HG02763 (cell line): Measurements from ENCODE around the gene PPRC1.

Source experiments
- ATAC-seq: cut with Tn5 transposase; IDR thresholded peaks from one replicate; pipeline ENCODE4 v1.9.1; 2021; ENCODE audit warnings: mild to moderate bottlenecking, moderate library complexity; ENCODE audit not compliant: unreplicated experiment

PPRC1 gene

DNA sequence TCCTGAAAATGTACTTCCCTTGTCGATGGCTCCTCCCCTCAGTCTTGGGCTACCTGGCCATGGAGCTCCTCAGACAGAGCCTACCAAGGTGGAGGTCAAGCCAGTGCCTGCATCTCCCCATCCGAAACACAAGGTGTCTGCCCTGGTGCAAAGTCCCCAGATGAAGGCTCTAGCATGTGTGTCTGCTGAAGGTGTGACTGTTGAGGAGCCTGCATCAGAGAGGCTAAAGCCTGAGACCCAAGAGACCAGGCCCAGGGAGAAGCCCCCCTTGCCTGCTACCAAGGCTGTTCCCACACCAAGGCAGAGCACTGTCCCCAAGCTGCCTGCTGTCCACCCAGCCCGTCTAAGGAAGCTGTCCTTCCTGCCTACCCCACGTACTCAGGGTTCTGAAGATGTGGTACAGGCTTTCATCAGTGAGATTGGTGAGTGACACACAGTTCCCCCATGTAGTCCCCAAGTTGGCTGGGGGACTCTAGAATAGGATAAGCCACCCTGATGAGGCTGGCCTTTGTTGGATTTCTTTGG lies 8.8 kb downstream of the PPRC1 start:
- no peak for ATAC-seq

DNA sequence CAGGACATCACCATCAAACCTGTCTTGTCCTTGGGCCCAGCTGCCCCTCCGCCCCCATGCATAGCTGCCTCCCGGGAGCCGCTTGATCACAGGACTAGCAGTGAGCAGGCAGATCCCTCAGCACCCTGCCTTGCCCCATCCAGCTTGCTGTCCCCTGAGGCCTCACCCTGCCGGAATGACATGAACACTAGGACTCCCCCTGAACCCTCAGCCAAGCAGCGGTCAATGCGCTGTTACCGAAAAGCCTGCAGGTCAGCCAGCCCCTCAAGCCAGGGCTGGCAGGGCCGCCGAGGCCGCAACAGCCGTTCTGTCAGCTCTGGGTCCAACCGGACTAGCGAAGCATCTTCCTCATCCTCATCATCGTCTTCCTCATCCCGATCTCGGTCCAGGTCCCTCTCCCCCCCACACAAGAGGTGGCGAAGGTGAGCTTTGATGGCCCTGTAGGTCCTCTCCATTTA lies 14.2 kb downstream of the PPRC1 start:
- ATAC-seq: no peak

DNA sequence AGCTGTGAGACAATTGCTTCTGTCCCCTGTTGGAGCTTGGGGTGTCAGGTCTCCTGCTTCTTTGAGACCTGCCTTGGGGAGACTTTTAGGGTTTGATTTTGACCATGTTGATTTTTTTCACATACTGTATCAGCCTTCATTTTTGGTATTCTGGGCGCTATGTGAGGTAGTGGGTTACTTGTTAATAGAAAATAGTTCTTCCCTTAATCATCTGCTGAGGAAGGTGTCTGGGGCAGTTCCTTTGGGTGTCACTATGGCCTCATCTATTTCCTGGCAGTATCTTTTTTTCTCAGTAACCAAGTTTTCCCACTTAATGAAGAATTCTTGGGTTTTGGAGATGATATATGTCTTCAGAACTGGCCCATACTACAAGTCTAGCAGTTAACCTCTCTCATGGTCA lies 14.7 kb downstream of the PPRC1 start:
- no peak for ATAC-seq

DNA sequence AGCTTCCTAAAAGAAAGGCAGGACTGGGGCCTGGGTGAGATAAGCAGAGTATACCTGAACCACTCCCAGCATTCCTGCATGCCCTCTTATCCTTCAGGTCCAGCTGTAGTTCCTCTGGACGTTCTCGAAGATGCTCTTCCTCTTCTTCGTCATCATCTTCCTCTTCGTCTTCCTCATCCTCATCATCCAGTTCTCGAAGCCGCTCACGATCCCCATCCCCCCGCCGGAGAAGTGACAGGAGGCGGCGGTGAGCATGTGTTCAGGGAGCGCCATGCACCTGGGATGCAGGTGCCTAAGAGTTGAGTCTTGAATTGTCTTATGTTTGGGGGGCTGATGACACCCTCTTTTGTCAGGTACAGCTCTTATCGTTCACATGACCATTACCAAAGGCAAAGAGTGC lies 15.4 kb downstream of the PPRC1 start:
- no peak for ATAC-seq

DNA sequence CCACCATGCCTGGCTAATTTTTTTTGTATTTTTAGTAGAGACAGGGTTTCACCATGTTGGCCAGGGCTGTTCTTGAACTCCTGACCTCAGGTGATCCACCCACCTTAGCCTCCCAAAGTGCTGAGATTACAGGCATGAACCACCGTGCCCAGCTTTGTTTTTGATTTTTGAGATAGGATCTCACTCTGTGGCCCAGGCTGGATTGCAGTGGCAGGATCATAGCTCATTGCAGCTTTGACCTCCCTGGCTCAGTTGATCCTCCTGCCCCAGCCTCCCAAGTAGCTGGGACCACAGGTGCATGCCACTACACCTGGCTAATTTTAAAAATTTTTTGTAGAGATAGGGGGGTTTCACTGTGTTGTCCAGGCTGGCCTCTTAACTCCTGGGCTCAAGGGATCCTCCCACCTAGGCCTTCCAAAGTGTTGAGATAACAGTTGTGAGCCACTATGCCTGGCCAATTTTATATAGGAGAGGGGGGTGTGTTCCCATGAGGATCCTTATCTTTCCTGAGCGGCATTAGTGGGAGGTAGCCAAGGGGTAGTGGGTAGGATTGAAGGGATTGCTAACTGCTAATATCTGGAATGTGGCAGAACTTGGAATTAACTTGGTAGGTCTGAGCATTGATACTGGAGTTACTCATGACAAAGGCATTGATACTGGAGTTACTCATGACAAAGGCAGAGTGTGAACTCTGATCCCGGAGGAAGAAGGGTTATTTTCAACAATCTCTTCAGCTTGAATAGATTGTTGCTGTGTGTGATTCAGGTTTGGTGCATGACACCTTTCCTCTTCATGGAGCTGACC lies 18.3 kb downstream of the PPRC1 start:
- ATAC-seq: no peak

DNA sequence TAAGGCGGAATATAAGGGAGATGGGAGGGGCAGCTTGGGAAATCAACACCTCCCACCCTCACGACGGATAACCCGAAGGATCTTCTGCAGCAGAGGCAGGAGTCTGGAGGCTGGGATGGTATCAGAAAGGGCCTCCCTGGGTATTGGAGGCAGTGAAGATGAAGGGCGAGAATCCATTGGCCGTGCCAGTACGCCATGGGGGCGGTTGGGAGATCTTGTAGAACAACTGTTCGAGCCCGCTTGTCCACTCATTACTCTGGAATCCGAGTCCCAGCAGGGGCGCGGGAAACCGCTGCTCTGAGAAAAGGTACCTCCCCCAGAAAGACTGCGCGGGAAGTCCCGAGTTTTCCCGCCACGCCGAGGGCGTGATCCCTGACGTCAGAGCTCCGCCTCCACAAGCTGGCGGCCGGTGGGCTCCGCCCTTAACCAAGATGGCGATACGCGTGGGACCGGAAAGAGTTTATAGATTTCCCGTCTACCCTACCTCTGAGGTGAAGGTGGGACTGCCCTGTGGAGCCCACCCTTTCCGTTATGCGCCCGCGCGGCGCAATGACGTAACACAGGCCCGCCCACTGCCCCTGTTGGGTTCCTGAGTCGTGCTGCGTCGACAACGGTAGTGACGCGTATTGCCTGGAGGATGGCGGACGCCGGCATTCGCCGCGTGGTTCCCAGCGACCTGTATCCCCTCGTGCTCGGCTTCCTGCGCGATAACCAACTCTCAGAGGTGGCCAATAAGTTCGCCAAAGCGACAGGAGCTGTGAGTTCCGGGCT lies 19.1 kb downstream of the PPRC1 start, which contains the start of gene NOLC1:
NOLC1 (plus strand) TSS at position 616 of the 771 bp plus-strand sequence; CDS start at position 638, 22 bp downstream.
- peak; percentile 88 for ATAC-seq

DNA sequence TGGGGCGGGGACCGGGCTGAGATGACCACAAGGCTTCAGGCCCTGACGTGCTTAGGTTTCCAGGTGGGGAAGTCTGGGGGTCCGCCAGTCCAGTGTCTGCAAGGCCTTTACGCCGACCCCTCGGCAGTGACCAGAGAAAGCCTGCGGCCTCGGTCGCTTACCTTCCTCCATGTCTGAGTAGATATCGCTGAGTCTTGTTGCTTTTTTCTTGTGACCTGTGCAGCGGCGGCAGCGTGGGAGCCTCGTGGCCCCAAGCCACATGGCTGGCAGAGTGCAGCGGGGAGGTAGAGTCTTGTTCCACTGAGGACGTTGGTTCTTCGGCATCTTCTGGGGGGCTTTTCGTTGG lies 19.7 kb downstream of the PPRC1 start:
- ATAC-seq: peak; percentile 15

DNA sequence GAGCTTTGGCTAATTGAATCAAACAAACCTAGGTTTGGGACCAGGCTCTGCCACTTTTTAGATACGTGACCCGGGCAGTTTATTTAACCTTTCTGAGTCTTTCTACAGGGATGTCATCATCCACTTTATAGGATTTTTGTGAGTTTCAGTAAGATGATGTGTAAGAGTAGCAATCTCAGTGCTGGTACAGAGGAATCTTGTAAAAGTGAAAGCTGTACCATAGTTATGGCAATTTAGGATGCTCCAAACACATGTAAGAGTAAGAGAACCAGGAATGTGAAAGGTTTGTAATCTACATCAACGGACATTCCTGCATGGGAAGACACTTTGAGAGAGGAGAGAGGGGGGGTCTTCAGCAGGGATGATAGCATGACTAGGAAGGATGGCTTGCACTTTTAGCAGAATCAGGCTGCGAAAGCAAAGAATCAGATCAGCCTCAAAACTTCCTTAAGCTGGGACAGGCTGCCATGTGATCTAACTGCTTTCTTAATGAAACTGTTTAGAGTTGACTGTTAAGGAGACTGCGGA lies 20.3 kb downstream of the PPRC1 start:
- no peak for ATAC-seq

DNA sequence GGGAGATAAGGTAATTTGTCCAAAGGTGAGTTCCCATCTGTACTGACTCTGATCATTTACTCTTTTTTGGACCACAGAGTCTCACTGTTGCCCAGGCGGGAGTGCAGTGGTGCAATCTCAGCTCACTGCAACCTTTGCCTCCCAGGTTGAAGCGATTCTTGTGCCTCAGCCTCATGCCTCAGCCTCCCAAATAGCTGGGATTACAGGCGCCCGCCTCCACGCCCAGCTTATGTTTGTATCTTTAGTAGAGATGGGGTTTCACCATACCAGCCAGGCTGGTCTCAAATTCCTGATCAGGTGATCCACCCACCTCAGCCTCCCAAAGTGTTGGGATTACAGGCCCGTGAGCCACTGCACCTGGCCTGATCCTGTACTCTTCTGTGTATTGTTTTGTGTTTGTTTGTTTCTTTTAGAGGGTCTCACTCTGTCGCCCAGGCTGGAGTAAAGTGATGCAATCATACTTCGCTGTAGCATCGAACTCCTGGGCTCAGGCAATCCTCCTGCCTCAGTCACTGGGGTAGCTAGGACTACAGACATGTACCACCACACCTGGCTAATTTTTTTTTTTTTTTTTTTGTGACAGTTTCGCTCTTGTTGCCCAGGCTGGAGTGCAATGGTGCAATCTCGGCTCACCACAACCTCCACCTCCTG lies 21.8 kb downstream of the PPRC1 start:
- no peak for ATAC-seq

DNA sequence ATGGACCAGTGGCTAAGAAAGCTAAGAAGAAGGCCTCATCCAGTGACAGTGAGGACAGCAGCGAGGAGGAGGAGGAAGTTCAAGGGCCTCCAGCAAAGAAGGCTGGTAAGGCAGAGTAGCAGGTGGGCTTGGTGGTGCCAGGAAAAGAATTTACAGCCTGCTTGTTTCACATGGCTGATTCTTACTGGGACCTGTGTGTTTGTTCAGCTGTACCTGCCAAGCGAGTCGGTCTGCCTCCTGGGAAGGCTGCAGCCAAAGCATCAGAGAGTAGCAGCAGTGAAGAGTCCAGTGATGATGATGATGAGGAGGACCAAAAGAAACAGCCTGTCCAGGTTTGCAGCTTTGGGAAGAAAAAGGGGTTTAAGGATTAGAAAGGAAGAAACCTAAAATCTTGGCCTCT lies 24.4 kb downstream of the PPRC1 start:
- ATAC-seq: no peak

DNA sequence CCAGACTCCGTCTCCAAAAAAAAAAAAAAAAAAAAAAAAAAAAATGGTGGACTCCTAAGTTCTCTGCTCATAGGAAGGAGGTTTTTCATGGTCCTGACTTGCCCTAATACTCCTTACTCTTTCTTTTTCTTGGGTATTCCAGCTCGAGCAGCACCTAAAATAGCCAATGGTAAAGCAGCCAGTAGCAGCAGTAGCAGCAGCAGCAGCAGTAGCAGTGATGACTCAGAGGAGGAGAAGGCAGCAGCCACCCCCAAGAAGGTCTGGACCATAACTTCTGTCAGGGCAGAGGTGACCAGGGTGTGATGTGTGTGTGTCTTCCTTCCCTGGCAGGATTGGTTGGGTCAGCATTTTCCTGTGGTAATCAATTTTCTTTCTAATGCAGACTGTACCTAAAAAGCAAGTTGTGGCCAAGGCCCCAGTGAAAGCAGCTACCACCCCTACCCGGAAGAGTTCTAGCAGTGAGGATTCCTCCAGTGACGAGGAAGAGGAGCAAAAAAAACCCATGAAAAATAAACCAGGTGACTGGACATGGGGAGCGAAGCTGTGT lies 26.3 kb downstream of the PPRC1 start:
- ATAC-seq: no peak

DNA sequence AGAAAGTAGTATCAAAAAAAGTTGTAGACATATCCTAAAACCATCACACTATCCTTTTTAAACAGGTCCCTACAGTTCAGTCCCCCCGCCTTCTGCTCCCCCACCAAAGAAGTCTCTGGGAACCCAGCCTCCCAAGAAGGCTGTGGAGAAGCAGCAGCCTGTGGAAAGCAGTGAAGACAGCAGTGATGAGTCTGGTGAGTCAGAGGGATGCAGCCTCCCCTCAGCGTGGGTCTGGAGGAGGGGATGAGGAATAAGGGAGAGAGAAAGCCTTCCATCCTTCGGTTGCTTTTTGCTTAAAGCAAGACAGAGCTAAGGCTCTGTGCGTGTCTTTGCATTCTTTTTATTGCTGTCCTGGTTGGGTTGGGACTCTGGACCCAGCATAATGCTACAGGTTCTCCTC lies 27.0 kb downstream of the PPRC1 start:
- no peak for ATAC-seq

DNA sequence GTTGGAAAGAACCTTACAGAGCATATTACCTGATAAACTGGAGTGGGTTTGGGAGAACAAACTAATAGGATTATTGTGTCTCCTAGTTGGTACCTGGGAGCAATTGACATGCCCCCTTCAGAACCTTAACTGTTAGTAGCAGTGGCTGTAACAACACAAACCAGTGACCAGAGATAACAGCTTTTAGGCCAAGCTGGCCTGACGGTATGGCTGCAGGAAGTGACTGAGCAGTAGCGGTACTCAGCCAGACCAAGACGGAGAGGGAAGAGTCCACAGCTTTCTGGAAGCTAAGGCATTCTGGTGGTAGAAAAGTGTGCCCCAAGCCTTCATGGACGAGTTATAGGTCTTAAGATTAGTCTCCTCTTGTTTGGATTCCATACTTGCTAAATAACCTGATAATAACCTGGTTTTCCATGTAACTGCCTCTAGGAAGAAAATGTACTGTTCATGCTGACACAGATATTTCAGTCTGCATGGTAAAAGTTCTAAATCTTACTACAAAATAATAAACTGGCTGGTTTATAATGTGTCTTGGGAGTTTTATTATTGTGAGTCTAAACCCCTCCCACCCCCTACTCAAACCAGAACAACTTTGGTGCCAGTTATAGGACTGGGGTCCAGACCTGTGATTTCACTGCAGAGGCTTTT lies 30.6 kb downstream of the PPRC1 start:
- ATAC-seq: no peak

DNA sequence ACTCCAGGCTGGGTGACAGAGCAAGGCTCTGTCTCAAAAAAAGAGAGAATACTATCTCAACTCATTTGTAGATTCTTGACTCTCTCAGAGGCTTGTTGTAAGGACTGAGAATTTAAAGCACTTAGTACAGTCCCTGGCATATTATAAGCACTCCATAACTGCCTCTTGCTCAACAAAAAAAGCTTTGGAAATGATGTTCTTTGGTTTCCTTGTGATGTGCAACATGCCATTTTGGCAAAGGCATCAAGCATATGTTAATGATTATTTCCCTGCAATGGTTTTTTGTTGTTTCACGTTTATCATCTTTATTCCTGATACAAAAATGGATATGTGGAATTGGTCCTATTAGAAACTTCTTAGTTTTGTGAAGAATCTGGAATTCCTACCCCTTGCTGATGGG lies 35.0 kb downstream of the PPRC1 start:
- ATAC-seq: no peak

DNA sequence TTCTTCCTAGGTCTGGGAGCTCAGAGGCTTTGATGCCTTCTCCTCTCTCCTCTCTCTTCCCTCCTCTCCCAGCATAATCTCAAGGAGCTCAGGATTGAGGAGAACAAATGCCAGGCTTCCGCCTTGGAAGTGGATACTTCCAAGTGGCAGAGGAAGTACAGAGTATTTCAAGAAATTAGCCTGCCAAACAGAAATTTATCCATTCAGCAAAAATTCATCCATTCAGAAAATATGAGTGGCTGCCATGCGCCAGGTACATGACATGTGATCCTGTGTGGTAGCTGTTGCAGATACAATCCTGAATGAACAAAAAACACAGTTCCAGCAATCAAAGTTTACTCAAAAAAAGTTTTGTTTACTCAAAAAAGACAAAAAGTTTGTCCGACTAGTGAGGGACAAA lies 37.8 kb downstream of the PPRC1 start:
- no peak for ATAC-seq

DNA sequence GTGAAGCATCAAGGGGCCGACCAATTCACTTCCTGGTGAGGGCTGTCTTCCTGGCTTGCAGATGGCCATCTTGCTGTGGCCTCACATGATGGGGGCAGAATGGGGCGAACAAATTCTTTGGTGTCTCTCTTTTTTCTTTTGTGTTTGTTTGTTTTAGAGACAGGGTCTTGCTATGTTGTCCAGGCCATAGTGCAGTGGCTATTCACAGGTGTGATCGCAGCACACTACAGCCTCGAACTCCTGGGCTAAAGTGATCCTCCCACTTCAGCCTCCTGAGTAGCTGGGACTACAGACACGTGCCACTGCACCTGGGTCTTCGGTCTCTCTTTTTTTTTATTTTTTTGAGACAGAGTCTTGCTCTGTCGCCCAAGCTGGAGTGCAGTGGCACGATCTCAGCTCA lies 39.4 kb downstream of the PPRC1 start:
- ATAC-seq: no peak

DNA sequence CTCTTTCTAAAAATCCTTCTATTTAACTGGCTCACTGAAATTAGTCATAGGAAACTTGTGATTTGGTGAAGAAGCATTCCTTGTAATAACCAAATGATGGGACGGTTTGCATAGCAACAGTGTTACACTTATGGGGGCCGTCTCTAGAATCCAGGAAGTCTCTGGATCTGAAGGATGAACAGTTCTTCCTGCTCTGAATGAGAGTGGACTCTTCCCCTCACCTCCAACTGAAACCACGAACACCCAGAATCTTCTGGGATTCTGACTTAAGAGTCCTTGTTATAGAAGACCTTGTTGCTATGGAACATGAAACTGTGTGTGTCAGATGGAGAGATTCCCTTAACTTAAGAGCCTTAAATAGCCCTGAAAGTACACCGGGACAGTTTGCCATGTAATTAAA lies 42.6 kb downstream of the PPRC1 start:
- no peak for ATAC-seq

DNA sequence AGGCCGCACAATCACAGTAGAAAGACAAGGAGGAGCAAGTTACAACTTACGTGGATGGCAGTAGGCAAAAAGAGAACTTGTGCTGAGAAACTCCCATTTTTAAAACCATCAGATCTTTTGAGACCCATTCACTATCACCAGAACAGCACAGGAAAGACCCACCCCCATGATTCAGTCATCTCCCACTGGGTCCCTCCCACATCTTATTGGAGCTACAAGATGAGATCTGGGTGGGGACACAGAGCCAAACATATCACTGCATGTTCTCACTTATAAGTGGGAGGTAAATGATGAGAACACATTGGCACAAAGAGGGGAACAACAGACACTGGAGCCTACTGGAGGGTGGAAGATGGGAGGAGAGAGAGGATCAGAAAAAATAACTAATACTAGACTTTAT lies 51.8 kb downstream of the PPRC1 start:
- ATAC-seq: no peak

DNA sequence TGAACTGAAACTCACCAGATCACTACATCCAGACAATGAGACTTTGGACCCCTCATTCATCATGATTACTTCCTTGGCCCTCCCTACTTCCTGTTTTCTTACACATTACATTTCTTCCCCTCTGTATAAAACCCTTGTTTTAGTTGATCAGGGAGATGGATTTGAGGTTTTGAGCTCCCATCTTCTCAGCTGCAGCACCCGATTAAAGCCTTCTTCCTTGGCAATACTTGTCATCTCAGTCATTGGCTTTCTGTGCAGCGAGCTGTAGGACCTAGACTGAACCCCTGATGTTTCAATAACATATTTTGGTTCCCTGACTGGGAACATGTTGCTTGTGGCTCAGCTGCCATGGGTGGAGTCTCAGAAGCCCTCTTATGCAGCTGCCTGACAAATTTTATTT lies 52.4 kb downstream of the PPRC1 start:
- ATAC-seq: no peak

DNA sequence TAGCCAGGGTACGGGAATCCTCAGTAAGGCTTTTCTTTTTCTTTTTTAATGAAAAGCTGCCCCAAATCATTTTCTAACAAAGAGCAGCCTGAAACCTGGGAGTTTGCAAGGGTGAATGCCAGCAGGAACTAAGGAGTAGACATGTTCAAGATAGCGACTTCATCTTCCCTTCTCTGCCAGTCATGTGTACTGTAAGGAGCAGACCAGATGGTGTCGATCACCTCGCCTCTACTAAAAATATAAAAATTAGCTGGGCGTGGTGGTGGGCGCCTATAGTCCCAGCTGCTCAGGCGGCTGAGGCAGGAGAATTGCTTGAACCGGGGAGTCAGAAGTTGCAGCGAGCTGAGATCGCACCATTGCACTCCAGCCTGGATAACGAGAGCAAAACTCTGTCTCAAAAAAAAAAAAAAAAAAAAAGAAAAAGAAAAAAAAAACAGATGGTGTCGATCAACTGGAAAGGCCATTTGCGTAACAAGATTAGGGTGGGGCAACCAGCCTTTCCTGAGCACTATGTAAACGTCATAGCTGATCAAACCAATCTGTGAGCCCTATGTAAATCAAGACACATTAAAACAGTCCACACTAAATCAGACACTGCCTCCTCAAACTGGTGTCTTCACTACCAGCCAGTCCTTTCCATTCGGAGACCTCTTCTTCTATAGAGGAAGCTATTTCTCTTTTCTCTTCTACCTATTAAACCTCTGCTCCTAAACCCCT lies 53.1 kb downstream of the PPRC1 start:
- ATAC-seq: no peak
